CD4-positive, alpha-beta T cell (primary cell): ENCODE results near the gene CEPT1. TPM values are rescaled to one million over a fixed set of nuclear protein-coding genes. Genes with fewer than 3 reads are reported as not detected.
A peak's percentile ranks its signal among the peaks of the same experiment; 100 is the strongest.

Experiments used
- ATAC-seq: fragments of 200-7000 bp; cut with Tn5 transposase; one replicate; pipeline ENCODE4 v1.10.0; 2022; ENCODE audit warnings: mild to moderate bottlenecking; ENCODE audit not compliant: poor library complexity
- CTCF ChIA-PET: fragments of 350-600 bp; sonication (Branson Sonifier 250); formaldehyde crosslinking; loops from one replicate; lab custom pipeline; 2021; ENCODE audit warnings: antibody characterized with exemption, inconsistent platforms; lab: Charles Lee
- POLR2A ChIA-PET: fragments of 350-600 bp; sonication (Branson Sonifier 250); formaldehyde crosslinking; loops from one replicate; lab custom pipeline; 2021; ENCODE audit warnings: antibody characterized with exemption, inconsistent platforms; lab: Charles Lee
- DNase-seq, 14 experiments: peaks; one replicate each; pipeline ENCODE4 v3.0.0-alpha.2; 2013 to 2020; ENCODE audit warnings: mixed read lengths in 2 of 14
- H3K27ac ChIP-seq, 2 donors: one replicate each; pipeline versions ENCODE4 v1.5.1 to v1.7.0; 2013; ENCODE audit warnings: low read length in 2 of 2, low read depth in 1 of 2, mild to moderate bottlenecking in 1 of 2
- H3K27me3 ChIP-seq, 2 experiments: 1 replicate in 1 of 2; 2 replicates in 1 of 2; pipeline versions ENCODE4 v1.6.1 to v1.7.0; 2013; ENCODE audit warnings: low read length in 2 of 2, control low read depth in 1 of 2, mild to moderate bottlenecking in 1 of 2, moderate library complexity in 1 of 2; ENCODE audit not compliant: insufficient read depth in 2 of 2, control insufficient read depth in 1 of 2
- H3K36me3 ChIP-seq: one replicate; pipeline ENCODE4 v1.6.1; 2013; ENCODE audit warnings: low read length, control low read depth; ENCODE audit not compliant: insufficient read depth
- H3K4me1 ChIP-seq: one replicate; pipeline ENCODE4 v1.6.1; 2013; ENCODE audit warnings: low read length, control low read depth; ENCODE audit not compliant: insufficient read depth
- H3K4me3 ChIP-seq: one replicate; pipeline ENCODE4 v1.5.1; 2013; ENCODE audit warnings: mild to moderate bottlenecking, low read length, moderate library complexity
- H3K9me3 ChIP-seq, 2 experiments: 1 replicate in 1 of 2; 2 replicates in 1 of 2; pipeline versions ENCODE4 v1.6.1 to v1.7.0; 2013; ENCODE audit warnings: low read length in 2 of 2, mild to moderate bottlenecking in 2 of 2, control low read depth in 1 of 2, moderate library complexity in 1 of 2; ENCODE audit not compliant: control insufficient read depth in 1 of 2, insufficient read depth in 1 of 2
- H3K27ac Mint-ChIP-seq: one replicate; pipeline ENCODE4 v1.8.0; 2020; ENCODE audit warnings: mixed read lengths
- H3K27me3 Mint-ChIP-seq: one replicate; pipeline ENCODE4 v1.8.0; 2021; ENCODE audit warnings: mixed read lengths
- H3K36me3 Mint-ChIP-seq: one replicate; pipeline ENCODE4 v1.8.0; 2021; ENCODE audit warnings: low read depth, mixed read lengths
- H3K4me1 Mint-ChIP-seq: one replicate; pipeline ENCODE4 v1.8.0; 2021; ENCODE audit warnings: low read depth, mixed read lengths
- H3K4me3 Mint-ChIP-seq: one replicate; pipeline ENCODE4 v1.8.0; 2020; ENCODE audit warnings: mild to moderate bottlenecking, mixed read lengths
- H3K9me3 Mint-ChIP-seq: one replicate; pipeline ENCODE4 v1.8.0; 2020; ENCODE audit warnings: mixed read lengths
- CTCF ChIP-seq: fragments of 200-600 bp; IDR thresholded peaks from one replicate; pipeline ENCODE4 v1.8.0; 2022; ENCODE audit warnings: antibody characterized with exemption, mild to moderate bottlenecking
- intact Hi-C, 2 experiments: fragments of 100-400 bp; cut with DNase I in 1 of 2; cut with micrococcal nuclease in 1 of 2; formaldehyde crosslinking; loops; one replicate each; pipeline versions ENCODE4 v1.15.1 to v1.9.0; 2023 to 2025; cut with DNase I, micrococcal nuclease
- total RNA-seq, 174 experiments: library from RNA in 2 of 174; stranded (reverse) in 2 of 174; gene quantifications; one replicate each; pipeline ENCODE4 v1.2.3 and lab custom pipeline; 2021 to 2026

CEPT1 gene
- total RNA-seq, 2 experiments from 2014 or later, result 25.0 to 27.2 TPM

GRCh38 chr1:111204201-111204982 is 64.4 kb downstream of the CEPT1 start:
- intact Hi-C loops, result loop anchor here in 1 of 2 experiments (10.0 kb wide), 2 partner anchors 420 to 580 kb away; no protein-coding TSS in a partner anchor
- Mint-ChIP-seq H3K4me3 (peak overlapping the region; percentile 99), H3K36me3 (peaks cover 27% of the 10 kb centered on the region), H3K27me3 (no peaks in the 10 kb centered on the region), H3K9me3 (no peaks in the 10 kb centered on the region), H3K27ac (peak overlapping the region; percentile 90), H3K4me1 (peaks cover 88% of the 10 kb centered on the region)
- H3K27me3 ChIP-seq, result no peaks in the 10 kb centered on the region
- H3K4me1 ChIP-seq, result peaks cover 54% of the 10 kb centered on the region
- peak; percentile 65 for ATAC-seq
- DNase-seq, result peak; percentile 47 to 91 (median 71)
- peak overlapping the region; percentile 76 to 97 for H3K27ac ChIP-seq
- H3K36me3 ChIP-seq, result no peaks in the 10 kb centered on the region
- ChIA-PET POLR2A (interaction anchor here (0.9 to 15.0 kb wide), 9 partner anchors 9 to 196 kb away, joined by 3 to 756 read pairs (median 4); partner anchors contain the start of genes CEPT1, CHI3L2 and DRAM2), CTCF (interaction anchor here (0.8 to 1.7 kb wide), 3 partner anchors 17 to 142 kb away, joined by 3 to 9 read pairs (median 3); no protein-coding TSS in a partner anchor)
- H3K4me3 ChIP-seq, result peak overlapping the region; percentile 79
- H3K9me3 ChIP-seq, result no peaks in the 10 kb centered on the region
- TF ChIP-seq CTCF, result peak; percentile 16

GRCh38 chr1:111204983-111205713 is 65.1 kb downstream of the CEPT1 start:
- Mint-ChIP-seq H3K27ac (peak overlapping the region; percentile 90), H3K4me1 (peaks cover 89% of the 10 kb centered on the region), H3K9me3 (no peaks in the 10 kb centered on the region), H3K4me3 (peak overlapping the region; percentile 99), H3K36me3 (peaks cover 20% of the 10 kb centered on the region), H3K27me3 (no peaks in the 10 kb centered on the region)
- TF ChIP-seq CTCF, result no peak
- ChIA-PET CTCF (no interaction called here), POLR2A (interaction anchor here (15.0 kb wide), 1 partner anchor 17 kb away, joined by 756 read pairs; the partner anchor contains the start of gene CHI3L2)
- Histone ChIP-seq H3K9me3 (no peaks in the 10 kb centered on the region), H3K4me1 (peaks cover 49% of the 10 kb centered on the region), H3K4me3 (peak overlapping the region; percentile 79), H3K36me3 (no peaks in the 10 kb centered on the region), H3K27ac (peak overlapping the region; percentile 76 to 97), H3K27me3 (no peaks in the 10 kb centered on the region)
- intact Hi-C loops, result loop anchor here (1.0 to 10.0 kb wide), 4 partner anchors 11 to 580 kb away; partner anchors contain the start of gene LRIF1 (in 1 of the 2)
- ATAC-seq, result no peak
- DNase-seq, result no peak

- Histone ChIP-seq H3K27ac (peak overlapping the region; percentile 76 to 97), H3K27me3 (no peaks in the 10 kb centered on the region), H3K4me1 (peaks cover 48% of the 10 kb centered on the region), H3K4me3 (no peak overlapping the region), H3K36me3 (no peaks in the 10 kb centered on the region), H3K9me3 (no peaks in the 10 kb centered on the region)
- H3K9me3 Mint-ChIP-seq, result no peaks in the 10 kb centered on the region
- no peaks in the 10 kb centered on the region for H3K27me3 Mint-ChIP-seq
- DNase-seq (no peak), ATAC-seq (no peak)
- ChIA-PET CTCF (no interaction called here), POLR2A (interaction anchor here (2.8 kb wide), 1 partner anchor 10 kb away, joined by 23 read pairs; no protein-coding TSS in a partner anchor)
- peak overlapping the region; percentile 90 for H3K27ac Mint-ChIP-seq
- intact Hi-C loops, result loop anchor here (1.0 to 10.0 kb wide), 4 partner anchors 11 to 581 kb away; partner anchors contain the start of gene LRIF1 (in 1 of the 2)
- peak overlapping the region; percentile 99 for H3K4me3 Mint-ChIP-seq
- H3K4me1 Mint-ChIP-seq, result peaks cover 89% of the 10 kb centered on the region
- TF ChIP-seq CTCF, result no peak
- peaks cover 14% of the 10 kb centered on the region for H3K36me3 Mint-ChIP-seq
Observed at GRCh38 chr1:111205714-111206050, 65.7 kb downstream of the CEPT1 start.
